Panc1 (cell line): Measurements from ENCODE around the gene LDAF1. TPM values are rescaled to one million over a fixed set of nuclear protein-coding genes. Genes with fewer than 3 reads are reported as not detected.

ENCODE experiments used
- ATAC-seq: fragments of 200-7000 bp; cut with Tn5 transposase; 2 replicates; pipeline ENCODE4 v1.9.1; 2020; ENCODE audit warnings: mild to moderate bottlenecking, moderate library complexity
- BruUV-seq: library from RNA; stranded (reverse); fragments of 400-500 nt; replicated peaks from 2 replicates; lab custom pipeline; 2021; lab: Mats Ljungman, UMichigan
- CTCF ChIA-PET: fragments of 300-600 bp; sonication (Branson Sonifier 250); formaldehyde crosslinking; loops from one replicate; lab custom pipeline; 2022; ENCODE audit warnings: antibody characterized with exemption; lab: Charles Lee
- POLR2A ChIA-PET: fragments of 300-600 bp; sonication (Branson Sonifier 250); formaldehyde crosslinking; loops from one replicate; lab custom pipeline; 2022; ENCODE audit warnings: antibody characterized with exemption; lab: Charles Lee
- DNase-seq: peaks from one replicate; pipeline ENCODE4 v3.0.0-alpha.2; 2010; ENCODE audit warnings: low read depth, low spot score
- H3K27ac ChIP-seq: 2 replicates; pipeline ENCODE4 v1.5.1; 2011; ENCODE audit warnings: mild to moderate bottlenecking, low read length, inconsistent platforms
- H3K27me3 ChIP-seq: fragments of 200-500 bp; sonication (Bioruptor generic); 2 replicates; pipeline ENCODE4 v1.6.0; 2014; ENCODE audit warnings: low read length, inconsistent platforms; ENCODE audit not compliant: control insufficient read depth, insufficient read depth
- H3K36me3 ChIP-seq: fragments of 200-500 bp; sonication (Bioruptor generic); 2 replicates; pipeline ENCODE4 v1.5.1; 2014; ENCODE audit warnings: inconsistent platforms, mild to moderate bottlenecking, low read length, moderate library complexity; ENCODE audit not compliant: control insufficient read depth, insufficient read depth
- H3K4me1 ChIP-seq: 2 replicates; pipeline ENCODE4 v1.5.1; 2011; ENCODE audit warnings: inconsistent platforms, mild to moderate bottlenecking, low read length, moderate library complexity; ENCODE audit not compliant: control insufficient read depth, insufficient read depth
- H3K4me3 ChIP-seq, 2 experiments: 2 replicates each; pipeline ENCODE4 v1.5.1; 2011 to 2012; ENCODE audit warnings: low read depth in 2 of 2, low read length in 2 of 2, mild to moderate bottlenecking in 2 of 2, inconsistent platforms in 1 of 2, moderate library complexity in 1 of 2
- H3K9me3 ChIP-seq: fragments of 200-500 bp; sonication (Bioruptor generic); 2 replicates; pipeline ENCODE4 v1.5.1; 2014; ENCODE audit warnings: low read depth, mild to moderate bottlenecking, inconsistent platforms, low read length, moderate library complexity; ENCODE audit not compliant: control insufficient read depth, insufficient read depth
- POLR2AphosphoS5 ChIP-seq: IDR thresholded peaks from 2 replicates; pipeline ENCODE4 v1.6.1; 2012; ENCODE audit warnings: mild to moderate bottlenecking, low read depth, low read length, moderate library complexity
- SIN3A ChIP-seq: IDR thresholded peaks from 2 replicates; pipeline ENCODE4 v1.6.1; 2012; ENCODE audit warnings: low read depth, mild to moderate bottlenecking, low read length, moderate library complexity, borderline replicate concordance; ENCODE audit not compliant: insufficient read depth
- TCF7L2 ChIP-seq: IDR thresholded peaks from 2 replicates; pipeline ENCODE4 v1.6.1; 2011; ENCODE audit warnings: mild to moderate bottlenecking, low read depth, low read length, inconsistent platforms
- in situ Hi-C: cut with HindIII; loops from 2 replicates; pipeline ENCODE4 v1.10.0; 2016; ENCODE audit warnings: low sequenced_read_pairs, low pct_unique_long_range_greater_than_20kb
- intact Hi-C: fragments of 100-400 bp; cut with micrococcal nuclease; formaldehyde crosslinking; loops from one replicate; pipeline ENCODE4 v1.10.0; 2022; ENCODE audit not compliant: unreplicated experiment
- total RNA-seq: library from RNA; stranded (reverse); gene quantifications from one replicate; pipeline ENCODE4 v1.2.1, GENCODE V29; 2021; ENCODE audit not compliant: unreplicated experiment
- TF ChIP-seq, protein P1 (sequence below), 2 experiments: IDR thresholded peaks; 2 replicates each; pipeline ENCODE4 v1.6.1; 2011 to 2012; ENCODE audit warnings: low read depth in 2 of 2, control low read depth in 1 of 2, low read length in 1 of 2, mild to moderate bottlenecking in 1 of 2, moderate library complexity in 1 of 2; ENCODE audit not compliant: insufficient read depth in 1 of 2
- TF ChIP-seq, protein P2 (sequence below): fragments of 450-650 bp; IDR thresholded peaks from 2 replicates; pipeline ENCODE4 v1.5.1; 2017; ENCODE audit warnings: mild to moderate bottlenecking

The LDAF1 gene
- total RNA-seq, 1 experiment from 2014 or later = 15.2 TPM

DNA sequence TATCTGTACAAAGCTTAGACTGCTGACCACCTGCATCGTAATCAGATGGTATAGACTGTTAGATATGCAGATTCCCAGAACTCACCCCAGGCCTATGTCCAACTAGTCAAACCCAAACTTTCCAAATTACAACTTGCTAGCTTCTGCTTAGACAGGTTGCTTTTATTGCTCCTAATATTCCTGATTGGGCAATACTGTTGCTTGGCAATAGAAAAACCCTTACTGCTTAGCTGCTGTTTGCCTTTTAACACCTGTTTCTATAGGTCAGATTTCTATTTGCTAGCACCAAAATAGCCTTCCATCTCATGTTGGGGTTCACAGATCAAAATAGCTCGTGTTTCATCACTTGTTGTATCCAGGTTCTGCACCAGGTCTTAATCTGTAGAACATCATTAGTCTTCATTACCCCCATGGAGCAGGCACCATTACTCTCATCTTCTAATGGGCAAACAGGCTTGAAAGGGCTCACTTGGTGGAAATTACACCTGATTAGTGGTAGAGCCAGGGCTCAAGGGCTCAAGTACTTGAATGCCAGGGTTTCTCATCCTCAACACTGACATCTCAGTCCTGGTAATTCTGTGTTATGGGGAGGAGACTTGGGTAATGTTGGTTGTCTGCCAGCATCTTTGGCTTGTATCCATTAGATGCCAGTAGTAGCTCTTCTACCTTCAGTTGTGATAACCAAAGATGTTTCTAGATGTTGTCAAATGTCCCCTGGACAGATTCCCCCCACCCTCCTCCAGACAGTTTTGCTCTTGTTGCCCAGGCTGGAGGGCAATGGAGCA is 50.2 kb downstream of the LDAF1 start:
- intact Hi-C loops (no loop called here), in situ Hi-C loops (no loop called here)
- ChIA-PET POLR2A (interaction anchor here (0.6 kb wide), 2 partner anchors 12 to 64 kb away, joined by 4 to 9 read pairs; no protein-coding TSS in a partner anchor), CTCF (no interaction called here)
- no peak for ATAC-seq
- H3K9me3 ChIP-seq = no peaks in the 10 kb centered on the region
- DNase-seq = no peak
- TF ChIP-seq TCF7L2 = no peak
- no peak for TF ChIP-seq POLR2AphosphoS5
- TF ChIP-seq, protein P1, sequence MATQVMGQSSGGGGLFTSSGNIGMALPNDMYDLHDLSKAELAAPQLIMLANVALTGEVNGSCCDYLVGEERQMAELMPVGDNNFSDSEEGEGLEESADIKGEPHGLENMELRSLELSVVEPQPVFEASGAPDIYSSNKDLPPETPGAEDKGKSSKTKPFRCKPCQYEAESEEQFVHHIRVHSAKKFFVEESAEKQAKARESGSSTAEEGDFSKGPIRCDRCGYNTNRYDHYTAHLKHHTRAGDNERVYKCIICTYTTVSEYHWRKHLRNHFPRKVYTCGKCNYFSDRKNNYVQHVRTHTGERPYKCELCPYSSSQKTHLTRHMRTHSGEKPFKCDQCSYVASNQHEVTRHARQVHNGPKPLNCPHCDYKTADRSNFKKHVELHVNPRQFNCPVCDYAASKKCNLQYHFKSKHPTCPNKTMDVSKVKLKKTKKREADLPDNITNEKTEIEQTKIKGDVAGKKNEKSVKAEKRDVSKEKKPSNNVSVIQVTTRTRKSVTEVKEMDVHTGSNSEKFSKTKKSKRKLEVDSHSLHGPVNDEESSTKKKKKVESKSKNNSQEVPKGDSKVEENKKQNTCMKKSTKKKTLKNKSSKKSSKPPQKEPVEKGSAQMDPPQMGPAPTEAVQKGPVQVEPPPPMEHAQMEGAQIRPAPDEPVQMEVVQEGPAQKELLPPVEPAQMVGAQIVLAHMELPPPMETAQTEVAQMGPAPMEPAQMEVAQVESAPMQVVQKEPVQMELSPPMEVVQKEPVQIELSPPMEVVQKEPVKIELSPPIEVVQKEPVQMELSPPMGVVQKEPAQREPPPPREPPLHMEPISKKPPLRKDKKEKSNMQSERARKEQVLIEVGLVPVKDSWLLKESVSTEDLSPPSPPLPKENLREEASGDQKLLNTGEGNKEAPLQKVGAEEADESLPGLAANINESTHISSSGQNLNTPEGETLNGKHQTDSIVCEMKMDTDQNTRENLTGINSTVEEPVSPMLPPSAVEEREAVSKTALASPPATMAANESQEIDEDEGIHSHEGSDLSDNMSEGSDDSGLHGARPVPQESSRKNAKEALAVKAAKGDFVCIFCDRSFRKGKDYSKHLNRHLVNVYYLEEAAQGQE (IDR thresholded peaks at IDR 0.05; ENCODE audit: insufficient read depth in 1 of 2, low read depth in 2 of 2, low read length in 1 of 2) = no peak
- TF ChIP-seq, protein P2, sequence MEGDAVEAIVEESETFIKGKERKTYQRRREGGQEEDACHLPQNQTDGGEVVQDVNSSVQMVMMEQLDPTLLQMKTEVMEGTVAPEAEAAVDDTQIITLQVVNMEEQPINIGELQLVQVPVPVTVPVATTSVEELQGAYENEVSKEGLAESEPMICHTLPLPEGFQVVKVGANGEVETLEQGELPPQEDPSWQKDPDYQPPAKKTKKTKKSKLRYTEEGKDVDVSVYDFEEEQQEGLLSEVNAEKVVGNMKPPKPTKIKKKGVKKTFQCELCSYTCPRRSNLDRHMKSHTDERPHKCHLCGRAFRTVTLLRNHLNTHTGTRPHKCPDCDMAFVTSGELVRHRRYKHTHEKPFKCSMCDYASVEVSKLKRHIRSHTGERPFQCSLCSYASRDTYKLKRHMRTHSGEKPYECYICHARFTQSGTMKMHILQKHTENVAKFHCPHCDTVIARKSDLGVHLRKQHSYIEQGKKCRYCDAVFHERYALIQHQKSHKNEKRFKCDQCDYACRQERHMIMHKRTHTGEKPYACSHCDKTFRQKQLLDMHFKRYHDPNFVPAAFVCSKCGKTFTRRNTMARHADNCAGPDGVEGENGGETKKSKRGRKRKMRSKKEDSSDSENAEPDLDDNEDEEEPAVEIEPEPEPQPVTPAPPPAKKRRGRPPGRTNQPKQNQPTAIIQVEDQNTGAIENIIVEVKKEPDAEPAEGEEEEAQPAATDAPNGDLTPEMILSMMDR = no peak
- TF ChIP-seq SIN3A = no peak
- BruUV-seq = no TSS peak
- H3K27me3 ChIP-seq = peaks cover 13% of the 10 kb centered on the region
- H3K4me1 ChIP-seq = no peaks in the 10 kb centered on the region
- no peak overlapping the region for H3K4me3 ChIP-seq
- H3K27ac ChIP-seq = no peak overlapping the region
- no peaks in the 10 kb centered on the region for H3K36me3 ChIP-seq

DNA sequence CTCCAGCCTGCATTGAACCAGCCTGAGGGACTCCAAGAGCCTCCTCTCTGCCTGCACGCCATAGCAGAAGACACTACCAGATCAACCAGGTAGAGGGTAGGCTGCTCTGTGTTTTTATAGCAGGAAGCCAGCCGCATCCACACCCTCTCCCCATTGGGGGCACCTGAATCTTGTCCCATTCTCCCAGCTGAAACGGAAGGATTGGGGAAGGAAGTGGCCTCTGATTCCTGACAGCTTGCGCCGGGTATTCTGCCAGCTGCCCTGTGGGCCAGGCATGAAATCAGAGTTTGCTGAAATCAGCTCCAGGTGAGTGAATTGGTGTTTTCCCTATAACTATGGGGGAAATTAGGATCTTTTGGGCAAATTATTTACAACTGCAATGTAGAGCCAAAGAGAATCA is 53.0 kb downstream of the LDAF1 start, which contains the start of gene ZP2:
TSS of gene ZP2 (minus strand) at position 89 of the 400 bp plus-strand sequence. CDS start at position 62, 27 bp downstream.
- POLR2A ChIA-PET = no interaction called here
- intact Hi-C loops = no loop called here
- CTCF ChIA-PET = no interaction called here

More for the DNA sequence above, 53.0 kb downstream of the LDAF1 start, which contains the start of gene ZP2:
- no peak within 1 kb of the TSS for H3K4me3 ChIP-seq
- ATAC-seq (no peak), DNase-seq (no peak)
- H3K9me3 ChIP-seq = no peaks in the 10 kb centered on the region
- no peak within 1 kb of the TSS for H3K27ac ChIP-seq
- no TSS peak for BruUV-seq
- H3K36me3 ChIP-seq = no peaks in the 10 kb centered on the region
- in situ Hi-C loops = no loop called here
- H3K27me3 ChIP-seq = peaks cover 6% of the 10 kb centered on the region; the same call in 1 of the 2 replicates
- TF ChIP-seq, protein P2 = no peak
- TF ChIP-seq POLR2AphosphoS5 = no peak
- TF ChIP-seq, protein P1 (IDR thresholded peaks at IDR 0.05; ENCODE audit: insufficient read depth in 1 of 2, low read depth in 2 of 2, low read length in 1 of 2) = no peak
- TF ChIP-seq SIN3A = no peak
- no peak for TF ChIP-seq TCF7L2
- H3K4me1 ChIP-seq = no peaks in the 10 kb centered on the region
